Measurements from ENCODE around the gene ZFR2. TPM values are rescaled to one million over a fixed set of nuclear protein-coding genes. Genes with fewer than 3 reads are reported as not detected.

ZFR2 gene
- total RNA-seq, result not detected

DNA sequence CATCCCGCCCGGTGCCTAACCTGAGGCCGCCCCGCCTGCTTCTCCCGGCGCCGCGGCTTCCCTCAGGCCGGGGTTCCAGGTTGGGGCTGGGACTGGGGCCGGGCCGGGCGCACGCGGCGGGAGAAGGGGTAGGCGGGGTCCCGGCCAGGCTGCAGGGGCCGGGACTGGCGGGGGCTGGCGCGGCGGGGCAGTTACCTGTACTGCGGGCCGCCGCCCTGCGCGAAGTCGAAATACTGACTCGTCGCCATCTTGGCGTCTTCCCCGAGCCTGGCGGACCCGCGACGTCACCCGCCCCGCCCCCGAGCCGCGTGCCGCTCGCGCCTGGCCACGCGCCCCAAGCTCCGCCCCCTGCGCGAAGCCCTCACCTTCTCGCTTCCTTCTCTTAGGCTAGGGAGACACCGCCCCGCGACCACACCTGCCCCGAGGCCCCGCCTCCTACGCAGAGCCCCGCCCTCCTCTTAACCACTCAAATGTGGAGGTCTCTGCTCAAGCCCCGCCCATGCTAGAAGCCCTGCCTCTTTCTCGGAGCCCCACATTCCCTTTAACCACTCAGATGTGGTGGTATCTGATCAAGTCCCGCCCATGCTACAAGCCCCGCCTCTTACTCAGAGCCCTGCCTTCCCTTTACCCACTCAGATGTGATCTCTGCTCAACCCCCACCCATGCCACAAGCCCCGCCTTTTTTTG, at the start of gene ZFR2:
ZFR2 (minus strand) TSS at position 269 of the 687 bp plus-strand sequence; CDS start at position 248, 21 bp downstream.
- peaks cover 11% of the 10 kb centered on the region for H3K27me3 ChIP-seq
- TF ChIP-seq, protein P1, sequence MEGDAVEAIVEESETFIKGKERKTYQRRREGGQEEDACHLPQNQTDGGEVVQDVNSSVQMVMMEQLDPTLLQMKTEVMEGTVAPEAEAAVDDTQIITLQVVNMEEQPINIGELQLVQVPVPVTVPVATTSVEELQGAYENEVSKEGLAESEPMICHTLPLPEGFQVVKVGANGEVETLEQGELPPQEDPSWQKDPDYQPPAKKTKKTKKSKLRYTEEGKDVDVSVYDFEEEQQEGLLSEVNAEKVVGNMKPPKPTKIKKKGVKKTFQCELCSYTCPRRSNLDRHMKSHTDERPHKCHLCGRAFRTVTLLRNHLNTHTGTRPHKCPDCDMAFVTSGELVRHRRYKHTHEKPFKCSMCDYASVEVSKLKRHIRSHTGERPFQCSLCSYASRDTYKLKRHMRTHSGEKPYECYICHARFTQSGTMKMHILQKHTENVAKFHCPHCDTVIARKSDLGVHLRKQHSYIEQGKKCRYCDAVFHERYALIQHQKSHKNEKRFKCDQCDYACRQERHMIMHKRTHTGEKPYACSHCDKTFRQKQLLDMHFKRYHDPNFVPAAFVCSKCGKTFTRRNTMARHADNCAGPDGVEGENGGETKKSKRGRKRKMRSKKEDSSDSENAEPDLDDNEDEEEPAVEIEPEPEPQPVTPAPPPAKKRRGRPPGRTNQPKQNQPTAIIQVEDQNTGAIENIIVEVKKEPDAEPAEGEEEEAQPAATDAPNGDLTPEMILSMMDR (IDR thresholded peaks at IDR 0.05), result no peak
- TF ChIP-seq POLR2AphosphoS5 (IDR thresholded peaks at IDR 0.05; ENCODE audit: insufficient read depth in 1 of 2, low read depth in 1 of 2), result no peak
- no peak for TF ChIP-seq POLR2A (IDR thresholded peaks at IDR 0.05)
- intact Hi-C loops (cut with DNase I), result no loop called here
- no peak within 1 kb of the TSS for H3K27ac ChIP-seq
- H3K4me3 ChIP-seq, result no peak within 1 kb of the TSS
- no peak for DNase-seq (ENCODE audit: extremely low spot score in 2 of 2)
- H3K4me1 ChIP-seq, result peaks cover 7% of the 10 kb centered on the region
- H3K9me3 ChIP-seq, result no peaks in the 10 kb centered on the region
- H3K36me3 ChIP-seq, result no peaks in the 10 kb centered on the region

DNA sequence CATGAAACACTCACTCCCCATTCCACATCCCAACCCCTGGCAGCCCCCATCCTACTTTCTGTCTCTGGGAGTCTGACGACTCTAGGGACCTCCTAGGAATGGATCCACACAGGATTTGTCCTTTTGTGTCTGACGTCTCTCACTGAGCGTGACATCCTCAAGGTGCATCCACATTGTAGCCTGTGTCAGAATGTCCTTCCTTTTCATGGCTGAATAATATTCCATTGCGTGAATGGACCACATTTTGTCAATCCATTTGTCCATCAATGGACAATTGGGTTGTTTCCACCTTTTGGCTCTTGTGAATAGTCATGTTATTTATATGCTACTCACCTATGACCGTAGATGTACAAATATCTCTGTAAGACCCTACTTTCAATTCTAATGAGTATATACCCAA, 47.2 kb upstream of the ZFR2 start:
- DNase-seq (ENCODE audit: extremely low spot score in 2 of 2), result no peak
- Histone ChIP-seq H3K4me3 (no peak overlapping the region), H3K36me3 (no peaks in the 10 kb centered on the region), H3K4me1 (no peaks in the 10 kb centered on the region), H3K27me3 (no peaks in the 10 kb centered on the region), H3K9me3 (no peaks in the 10 kb centered on the region), H3K27ac (no peak overlapping the region)
- intact Hi-C loops (cut with DNase I), result no loop called here
- TF ChIP-seq POLR2A (IDR thresholded peaks at IDR 0.05), result no peak
- TF ChIP-seq, protein P1 (IDR thresholded peaks at IDR 0.05), result no peak
- no peak for TF ChIP-seq POLR2AphosphoS5 (IDR thresholded peaks at IDR 0.05; ENCODE audit: insufficient read depth in 1 of 2, low read depth in 1 of 2)

DNA sequence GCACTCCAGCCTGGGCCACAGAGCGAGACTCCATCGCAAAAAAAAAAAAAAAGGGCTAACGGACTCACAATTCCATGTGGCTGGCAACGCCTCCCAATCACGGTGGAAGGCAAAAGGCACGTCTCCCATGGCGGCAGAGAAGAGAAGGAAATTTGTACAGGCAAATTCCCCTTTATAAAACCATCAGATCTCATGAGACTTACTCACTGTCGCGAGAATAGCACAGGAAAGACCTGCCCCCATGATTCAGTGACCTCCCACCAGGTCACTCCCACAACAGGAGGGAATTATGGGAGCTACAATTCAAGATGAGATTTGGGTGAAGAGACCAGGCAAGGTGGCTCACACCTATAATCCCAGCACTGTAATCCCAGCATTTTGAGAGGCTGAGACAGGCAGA, 45.4 kb upstream of the ZFR2 start:
- DNase-seq (ENCODE audit: extremely low spot score in 2 of 2), result no peak
- Histone ChIP-seq H3K4me1 (no peaks in the 10 kb centered on the region), H3K4me3 (no peak overlapping the region), H3K9me3 (peaks cover 7% of the 10 kb centered on the region), H3K27me3 (no peaks in the 10 kb centered on the region), H3K27ac (no peak overlapping the region), H3K36me3 (no peaks in the 10 kb centered on the region)
- TF ChIP-seq, protein P1 (IDR thresholded peaks at IDR 0.05), result no peak
- TF ChIP-seq POLR2AphosphoS5 (IDR thresholded peaks at IDR 0.05; ENCODE audit: insufficient read depth in 1 of 2, low read depth in 1 of 2) (no peak), POLR2A (IDR thresholded peaks at IDR 0.05) (no peak)
- intact Hi-C loops (cut with DNase I), result no loop called here

DNA sequence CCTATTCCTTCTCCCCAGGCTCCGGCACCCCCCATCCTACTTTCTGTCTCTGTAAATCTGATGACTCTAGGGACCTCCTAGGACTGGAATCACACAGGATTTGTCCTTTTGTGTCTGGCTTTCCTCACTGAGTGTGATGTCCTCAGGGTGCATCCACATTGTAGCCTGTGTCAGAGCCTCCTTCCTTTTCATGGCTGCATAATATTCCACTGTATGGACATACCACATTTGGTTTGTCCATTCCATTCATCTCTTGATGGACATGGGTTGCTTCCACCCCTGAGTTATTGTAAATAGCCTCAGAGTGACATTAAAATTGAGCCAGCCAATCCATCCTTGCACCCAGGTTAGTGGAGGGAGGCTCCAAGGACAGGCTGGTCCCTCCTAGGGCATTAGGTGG, 41.3 kb upstream of the ZFR2 start:
- Histone ChIP-seq H3K9me3 (peaks cover 7% of the 10 kb centered on the region), H3K4me1 (no peaks in the 10 kb centered on the region), H3K27me3 (no peaks in the 10 kb centered on the region), H3K27ac (no peak overlapping the region), H3K36me3 (no peaks in the 10 kb centered on the region), H3K4me3 (no peak overlapping the region)
- intact Hi-C loops (cut with DNase I), result no loop called here
- TF ChIP-seq POLR2A (IDR thresholded peaks at IDR 0.05) (no peak), POLR2AphosphoS5 (IDR thresholded peaks at IDR 0.05; ENCODE audit: insufficient read depth in 1 of 2, low read depth in 1 of 2) (no peak)
- TF ChIP-seq, protein P1 (IDR thresholded peaks at IDR 0.05), result no peak
- no peak for DNase-seq (ENCODE audit: extremely low spot score in 2 of 2)

DNA sequence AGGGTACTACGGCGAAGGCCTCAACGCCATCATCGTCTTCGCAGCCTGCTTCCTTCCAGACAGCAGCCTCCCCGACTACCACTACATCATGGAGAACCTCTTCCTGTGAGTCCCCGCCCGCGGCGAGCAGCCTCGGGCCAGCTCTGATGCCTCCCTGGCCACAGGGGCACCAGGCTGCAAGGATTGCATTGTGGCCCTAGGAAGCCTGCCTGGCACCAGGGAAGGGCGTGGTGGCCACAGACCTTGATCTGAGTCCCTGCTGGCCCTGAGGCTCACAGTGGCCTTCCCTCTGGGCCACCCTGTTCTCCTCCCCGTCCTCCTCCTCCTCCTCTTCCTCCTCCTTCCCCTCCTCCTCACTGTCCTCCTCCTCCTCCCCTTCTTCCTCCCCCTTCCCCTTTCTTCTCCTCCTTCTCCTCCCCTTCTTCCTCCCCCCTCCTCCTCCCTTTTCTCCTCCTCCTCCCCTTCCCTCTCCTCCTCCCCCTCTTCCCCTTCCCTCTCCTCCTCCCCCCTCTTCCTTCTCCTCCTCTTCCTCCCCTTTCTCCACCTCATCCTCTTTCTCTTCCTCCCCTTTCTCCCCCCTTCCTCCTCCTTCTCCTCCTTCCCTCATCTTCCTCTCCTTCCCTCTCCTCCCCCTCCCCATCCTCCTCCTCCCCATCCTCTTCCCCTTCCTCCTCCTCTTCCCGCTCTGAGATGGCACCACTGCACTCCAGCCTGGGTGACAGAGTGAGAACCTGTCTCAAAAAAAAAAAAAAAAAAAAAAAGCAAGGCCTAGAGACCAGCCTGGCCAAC, 39.6 kb upstream of the ZFR2 start:
- Histone ChIP-seq H3K36me3 (no peaks in the 10 kb centered on the region), H3K4me3 (no peak overlapping the region), H3K27ac (no peak overlapping the region), H3K9me3 (peaks cover 7% of the 10 kb centered on the region), H3K4me1 (no peaks in the 10 kb centered on the region), H3K27me3 (no peaks in the 10 kb centered on the region)
- TF ChIP-seq POLR2A (IDR thresholded peaks at IDR 0.05) (no peak), POLR2AphosphoS5 (IDR thresholded peaks at IDR 0.05; ENCODE audit: insufficient read depth in 1 of 2, low read depth in 1 of 2) (no peak)
- TF ChIP-seq, protein P1 (IDR thresholded peaks at IDR 0.05), result no peak
- intact Hi-C loops (cut with DNase I), result no loop called here
- DNase-seq (ENCODE audit: extremely low spot score in 2 of 2), result no peak
